Measurements from ENCODE around the gene PNO1. TPM values are rescaled to one million over a fixed set of nuclear protein-coding genes. Genes with fewer than 3 reads are reported as not detected.

The PNO1 gene
- polyA plus RNA-seq, 1 donor (not counting 4 experiments of a cell fraction or from before 2014, with no cell fraction given): 22.5 TPM

DNA sequence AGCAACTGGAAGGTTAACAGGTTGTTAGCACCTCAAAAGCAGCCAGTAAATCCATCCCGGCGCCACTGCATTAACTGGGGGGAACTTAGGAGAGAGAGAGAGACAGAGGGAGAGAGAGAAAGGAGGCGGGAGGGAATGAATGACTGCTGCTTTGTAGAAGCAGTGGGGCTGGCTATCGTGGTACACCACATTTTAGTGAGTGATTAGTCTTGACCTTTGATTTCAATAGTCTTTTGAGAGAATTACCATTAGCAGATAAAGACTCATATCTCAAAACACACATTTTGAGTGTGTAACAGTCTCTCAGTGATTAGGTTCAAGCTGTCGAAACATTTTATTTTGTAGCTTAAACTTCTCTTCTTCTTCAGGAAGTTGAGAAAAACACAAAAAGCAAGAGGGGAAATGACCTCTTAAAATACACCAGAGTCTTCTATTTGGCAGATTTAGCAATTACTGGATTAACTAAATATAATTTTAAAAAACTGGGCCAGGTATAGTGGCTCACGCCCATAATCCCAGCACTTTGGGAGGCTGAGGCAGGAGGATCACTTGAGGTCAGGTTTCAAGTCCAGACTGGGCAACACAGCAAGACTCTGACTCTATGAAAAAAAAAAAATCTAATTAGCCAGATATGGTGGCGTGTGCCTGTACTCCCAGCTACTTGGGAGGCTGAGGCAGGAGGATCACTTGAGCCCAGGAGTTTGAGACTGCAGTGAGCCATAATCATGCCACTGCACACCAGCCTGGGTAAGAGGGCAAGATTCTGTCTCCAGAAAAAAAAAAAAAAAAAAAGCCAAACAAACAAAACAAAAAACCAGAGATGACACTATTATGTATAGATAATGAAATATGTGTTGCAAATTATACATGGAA lies 22.0 kb upstream of the PNO1 start:
- Histone ChIP-seq H3K4me1 (ENCODE audit: control insufficient read depth, extremely low read depth, insufficient read depth, low read length) (no peaks in the 10 kb centered on the region), H3K4me3 (ENCODE audit: control insufficient read depth in 2 of 3, extremely low read depth in 1 of 3, insufficient read depth in 2 of 3, low read depth in 1 of 3, low read length in 3 of 3) (no peak overlapping the region), H3K9me1 (ENCODE audit: control insufficient read depth, extremely low read depth, insufficient read depth, low read length) (no peaks in the 10 kb centered on the region), H4K20me1 (ENCODE audit: control insufficient read depth, extremely low read depth, insufficient read depth, low read length) (no peaks in the 10 kb centered on the region), H3K79me2 (ENCODE audit: control insufficient read depth, insufficient read depth, low read length) (no peaks in the 10 kb centered on the region), H2AFZ (ENCODE audit: control insufficient read depth, low read length) (no peak overlapping the region), H3K9ac (ENCODE audit: control insufficient read depth, extremely low read depth, insufficient read depth, low read length) (no peak overlapping the region), H3K27me3 (ENCODE audit: control insufficient read depth, extremely low read depth, insufficient read depth, low read length) (no peaks in the 10 kb centered on the region), H3K9me3 (ENCODE audit: control insufficient read depth, low read depth, low read length) (no peaks in the 10 kb centered on the region), H3K4me2 (ENCODE audit: control insufficient read depth, extremely low read depth, insufficient read depth, low read depth, low read length) (no peak overlapping the region), H3K36me3 (ENCODE audit: control insufficient read depth in 2 of 2, extremely low read depth in 1 of 2, insufficient read depth in 2 of 2, low read length in 2 of 2) (peaks cover 5 to 6% of the 10 kb centered on the region in 2 experiments), H3K27ac (ENCODE audit: control insufficient read depth, insufficient read depth, low read length) (no peak overlapping the region)
- FAIRE-seq: no peak
- DNase-seq (ENCODE audit: low read depth, low spot score): no peak
- dilution Hi-C loops (cut with MboI; ENCODE audit: extremely low pct_ligation_motif_present, low sequenced_read_pairs): no loop called here
- TF ChIP-seq EZH2 (IDR thresholded peaks at IDR 0.05; ENCODE audit: low read length): no peak
- TF ChIP-seq, protein P1, sequence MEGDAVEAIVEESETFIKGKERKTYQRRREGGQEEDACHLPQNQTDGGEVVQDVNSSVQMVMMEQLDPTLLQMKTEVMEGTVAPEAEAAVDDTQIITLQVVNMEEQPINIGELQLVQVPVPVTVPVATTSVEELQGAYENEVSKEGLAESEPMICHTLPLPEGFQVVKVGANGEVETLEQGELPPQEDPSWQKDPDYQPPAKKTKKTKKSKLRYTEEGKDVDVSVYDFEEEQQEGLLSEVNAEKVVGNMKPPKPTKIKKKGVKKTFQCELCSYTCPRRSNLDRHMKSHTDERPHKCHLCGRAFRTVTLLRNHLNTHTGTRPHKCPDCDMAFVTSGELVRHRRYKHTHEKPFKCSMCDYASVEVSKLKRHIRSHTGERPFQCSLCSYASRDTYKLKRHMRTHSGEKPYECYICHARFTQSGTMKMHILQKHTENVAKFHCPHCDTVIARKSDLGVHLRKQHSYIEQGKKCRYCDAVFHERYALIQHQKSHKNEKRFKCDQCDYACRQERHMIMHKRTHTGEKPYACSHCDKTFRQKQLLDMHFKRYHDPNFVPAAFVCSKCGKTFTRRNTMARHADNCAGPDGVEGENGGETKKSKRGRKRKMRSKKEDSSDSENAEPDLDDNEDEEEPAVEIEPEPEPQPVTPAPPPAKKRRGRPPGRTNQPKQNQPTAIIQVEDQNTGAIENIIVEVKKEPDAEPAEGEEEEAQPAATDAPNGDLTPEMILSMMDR (optimal IDR thresholded peaks at IDR 0.05 in 1 of 3, IDR thresholded peaks at IDR 0.05 in 1 of 3, conservative IDR thresholded peaks at IDR 0.05 in 1 of 3; ENCODE audit: extremely low read depth in 1 of 3, insufficient read depth in 2 of 3, low read length in 3 of 3): no peak

- no peak overlapping the region for H3K4me3 ChIP-seq (ENCODE audit: control insufficient read depth in 2 of 3, extremely low read depth in 1 of 3, insufficient read depth in 2 of 3, low read depth in 1 of 3, low read length in 3 of 3)
- dilution Hi-C loops (cut with MboI; ENCODE audit: extremely low pct_ligation_motif_present, low sequenced_read_pairs): no loop called here
- H3K27me3 ChIP-seq (ENCODE audit: control insufficient read depth, extremely low read depth, insufficient read depth, low read length): no peaks in the 10 kb centered on the region
- no peak overlapping the region for H3K9ac ChIP-seq (ENCODE audit: control insufficient read depth, extremely low read depth, insufficient read depth, low read length)
- no peaks in the 10 kb centered on the region for H3K4me1 ChIP-seq (ENCODE audit: control insufficient read depth, extremely low read depth, insufficient read depth, low read length)
- no peaks in the 10 kb centered on the region for H3K9me3 ChIP-seq (ENCODE audit: control insufficient read depth, low read depth, low read length)
- no peaks in the 10 kb centered on the region for H3K79me2 ChIP-seq (ENCODE audit: control insufficient read depth, insufficient read depth, low read length)
- H3K9me1 ChIP-seq (ENCODE audit: control insufficient read depth, extremely low read depth, insufficient read depth, low read length): no peaks in the 10 kb centered on the region
- no peak for DNase-seq (ENCODE audit: low read depth, low spot score)
- H3K27ac ChIP-seq (ENCODE audit: control insufficient read depth, insufficient read depth, low read length): no peak overlapping the region
- no peak for TF ChIP-seq EZH2 (IDR thresholded peaks at IDR 0.05; ENCODE audit: low read length)
- TF ChIP-seq, protein P1 (optimal IDR thresholded peaks at IDR 0.05 in 1 of 3, IDR thresholded peaks at IDR 0.05 in 1 of 3, conservative IDR thresholded peaks at IDR 0.05 in 1 of 3; ENCODE audit: extremely low read depth in 1 of 3, insufficient read depth in 2 of 3, low read length in 3 of 3): no peak
- no peaks in the 10 kb centered on the region for H4K20me1 ChIP-seq (ENCODE audit: control insufficient read depth, extremely low read depth, insufficient read depth, low read length)
- no peak overlapping the region for H2AFZ ChIP-seq (ENCODE audit: control insufficient read depth, low read length)
- H3K36me3 ChIP-seq (ENCODE audit: control insufficient read depth in 2 of 2, extremely low read depth in 1 of 2, insufficient read depth in 2 of 2, low read length in 2 of 2): peaks cover 3 to 4% of the 10 kb centered on the region in 2 experiments
- H3K4me2 ChIP-seq (ENCODE audit: control insufficient read depth, extremely low read depth, insufficient read depth, low read depth, low read length): no peak overlapping the region
- no peak for FAIRE-seq
Observed at GRCh38 chr2:68141875-68142274, 15.8 kb upstream of the PNO1 start.
